Neural cell (in vitro differentiated cells): Measurements from ENCODE around the gene PRUNE2. TPM values are rescaled to one million over a fixed set of nuclear protein-coding genes. Genes with fewer than 3 reads are reported as not detected.

Experiments
- H2AFZ ChIP-seq: fragments of 200-600, 300-800 bp; sonication (generic), shearing (Covaris generic); 2 replicates; pipeline ENCODE4 v1.6.0; 2014; ENCODE audit warnings: low read depth, mild to moderate bottlenecking, antibody characterized with exemption, low read length, moderate library complexity
- H3F3A ChIP-seq: fragments of 200-600 bp; shearing (Covaris generic); 2 replicates; pipeline ENCODE4 v1.6.1; 2016; ENCODE audit warnings: mild to moderate bottlenecking, moderate library complexity, mixed read lengths, antibody characterized with exemption, low read length; ENCODE audit not compliant: insufficient read depth, poor library complexity, severe bottlenecking
- H3K27ac ChIP-seq: fragments of 200-600, 300-800 bp; sonication (generic), shearing (Covaris generic); 2 replicates; pipeline ENCODE4 v1.5.1; 2014; ENCODE audit warnings: mild to moderate bottlenecking, low read length, moderate library complexity
- H3K27me3 ChIP-seq: fragments of 300-800, 200-600 bp; sonication (generic), shearing (Covaris generic); 2 replicates; pipeline ENCODE4 v1.6.0; 2014; ENCODE audit warnings: mild to moderate bottlenecking, low read depth, low read length, moderate library complexity; ENCODE audit not compliant: insufficient read depth
- H3K36me3 ChIP-seq: fragments of 300-800, 200-600 bp; sonication (generic), shearing (Covaris generic); 2 replicates; pipeline ENCODE4 v1.5.1; 2014; ENCODE audit warnings: mild to moderate bottlenecking, antibody characterized with exemption, low read length, moderate library complexity; ENCODE audit not compliant: insufficient read depth
- H3K4me2 ChIP-seq: fragments of 300-800, 200-600 bp; sonication (generic), shearing (Covaris generic); 2 replicates; pipeline ENCODE4 v1.6.0; 2014; ENCODE audit warnings: mild to moderate bottlenecking, low read length
- H3K4me3 ChIP-seq: fragments of 300-800, 200-600 bp; sonication (generic), shearing (Covaris generic); 2 replicates; pipeline ENCODE4 v1.5.1; 2014; ENCODE audit warnings: mild to moderate bottlenecking, low read length, moderate library complexity
- H3K79me2 ChIP-seq: fragments of 200-600 bp; shearing (Covaris generic); replicated peaks from 2 replicates; pipeline ENCODE4 v1.6.0; 2014; ENCODE audit warnings: mild to moderate bottlenecking, low read length, moderate library complexity; ENCODE audit not compliant: insufficient read depth
- H3K9ac ChIP-seq: fragments of 300-800, 200-600 bp; sonication (generic), shearing (Covaris generic); 2 replicates; pipeline ENCODE4 v1.6.1; 2016; ENCODE audit warnings: mild to moderate bottlenecking, low read length, mixed read lengths
- H3K9me2 ChIP-seq: fragments of 200-600 bp; shearing (Covaris generic); 2 replicates; pipeline ENCODE4 v1.6.1; 2016; ENCODE audit warnings: mild to moderate bottlenecking, low read length, mixed read lengths; ENCODE audit not compliant: insufficient read depth
- H3K9me3 ChIP-seq: fragments of 200-600, 300-800 bp; sonication (generic), shearing (Covaris generic); 2 replicates; pipeline ENCODE4 v1.6.1; 2016; ENCODE audit warnings: mild to moderate bottlenecking, mixed run types, low read length, moderate library complexity, mixed read lengths
- H4K20me1 ChIP-seq: fragments of 200-600 bp; shearing (Covaris generic); 2 replicates; pipeline ENCODE4 v1.6.1; 2016; ENCODE audit warnings: mild to moderate bottlenecking, mixed run types; ENCODE audit not compliant: insufficient read depth
- CTCF ChIP-seq: fragments of 450-650 bp; IDR thresholded peaks from 2 replicates; pipeline ENCODE4 v1.5.1; 2014; ENCODE audit warnings: antibody characterized with exemption, mild to moderate bottlenecking, moderate library complexity; ENCODE audit not compliant: poor library complexity, severe bottlenecking
- EP300 ChIP-seq: fragments of 450-650 bp; conservative IDR thresholded peaks from 2 replicates; pipeline ENCODE4 v1.6.1; 2014; ENCODE audit warnings: antibody characterized with exemption, mild to moderate bottlenecking, moderate library complexity; ENCODE audit not compliant: poor library complexity, severe bottlenecking
- EZH2 ChIP-seq: fragments of 200-600, 300-800 bp; shearing (Covaris generic), sonication (generic); IDR thresholded peaks from 2 replicates; pipeline ENCODE4 v1.6.1; 2014; ENCODE audit warnings: antibody characterized with exemption, low read length, borderline replicate concordance, mild to moderate bottlenecking; ENCODE audit not compliant: insufficient read depth, poor library complexity, severe bottlenecking
- MXI1 ChIP-seq: fragments of 450-650 bp; conservative IDR thresholded peaks from 2 replicates; pipeline ENCODE4 v1.6.1; 2014; ENCODE audit warnings: antibody characterized with exemption, mild to moderate bottlenecking; ENCODE audit not compliant: poor library complexity, severe bottlenecking
- POLR2AphosphoS5 ChIP-seq: IDR thresholded peaks from 2 replicates; pipeline ENCODE4 v1.6.1; 2012
- RAD21 ChIP-seq: fragments of 450-650 bp; conservative IDR thresholded peaks from 2 replicates; pipeline ENCODE4 v1.6.1; 2014; ENCODE audit warnings: antibody characterized with exemption, mild to moderate bottlenecking, moderate library complexity
- REST ChIP-seq: IDR thresholded peaks from 2 replicates; pipeline ENCODE4 v1.6.1; 2012; ENCODE audit warnings: borderline replicate concordance
- SMC3 ChIP-seq: fragments of 450-650 bp; conservative IDR thresholded peaks from 2 replicates; pipeline ENCODE4 v1.6.1; 2014; ENCODE audit warnings: antibody characterized with exemption, mild to moderate bottlenecking, moderate library complexity; ENCODE audit not compliant: poor library complexity
- TAF1 ChIP-seq: IDR thresholded peaks from 2 replicates; pipeline ENCODE4 v1.6.1; 2012; ENCODE audit warnings: low read depth
- polyA plus RNA-seq: library from polyadenylated mRNA; depleted of rRNA; stranded (reverse); fragments of >200 nt; gene quantifications from 2 replicates; pipeline ENCODE4 v1.2.3, GENCODE V29; 2014

Gene PRUNE2
- polyA plus RNA-seq, 1 donor from 2014 or later = 9.7 TPM

DNA sequence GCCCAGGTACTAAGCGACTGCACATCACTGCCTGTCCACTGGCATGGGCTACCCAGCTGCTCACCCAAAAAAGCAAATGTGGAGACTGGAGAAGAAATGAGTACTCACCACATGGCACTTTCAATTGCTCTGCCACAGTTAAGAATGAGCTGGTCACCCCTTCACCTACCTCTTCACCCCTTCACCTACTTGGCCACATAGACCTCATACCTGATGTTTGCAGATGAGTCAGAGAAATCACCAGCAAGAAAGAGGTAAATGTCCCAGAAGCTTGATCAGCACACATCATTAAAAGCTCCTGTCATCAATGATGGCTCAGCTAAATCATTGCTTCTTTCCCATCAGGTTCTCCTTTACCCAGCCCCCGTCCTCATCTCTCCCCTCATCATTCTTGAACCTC is 7.6 kb upstream of the PRUNE2 start:
- Histone ChIP-seq H3K27ac (no peak overlapping the region), H3K4me2 (no peak overlapping the region), H3K36me3 (no peaks in the 10 kb centered on the region), H3K27me3 (no peaks in the 10 kb centered on the region), H4K20me1 (no peaks in the 10 kb centered on the region), H3K9ac (no peak overlapping the region), H2AFZ (no peak overlapping the region), H3K4me3 (no peak overlapping the region), H3K9me3 (no peaks in the 10 kb centered on the region), H3K9me2 (no peaks in the 10 kb centered on the region), H3K79me2 (no peaks in the 10 kb centered on the region), H3F3A (no peaks in the 10 kb centered on the region)
- TF ChIP-seq MXI1 (no peak), POLR2AphosphoS5 (no peak), SMC3 (no peak), EP300 (no peak), TAF1 (no peak), EZH2 (no peak), CTCF (no peak), RAD21 (no peak), REST (no peak)

DNA sequence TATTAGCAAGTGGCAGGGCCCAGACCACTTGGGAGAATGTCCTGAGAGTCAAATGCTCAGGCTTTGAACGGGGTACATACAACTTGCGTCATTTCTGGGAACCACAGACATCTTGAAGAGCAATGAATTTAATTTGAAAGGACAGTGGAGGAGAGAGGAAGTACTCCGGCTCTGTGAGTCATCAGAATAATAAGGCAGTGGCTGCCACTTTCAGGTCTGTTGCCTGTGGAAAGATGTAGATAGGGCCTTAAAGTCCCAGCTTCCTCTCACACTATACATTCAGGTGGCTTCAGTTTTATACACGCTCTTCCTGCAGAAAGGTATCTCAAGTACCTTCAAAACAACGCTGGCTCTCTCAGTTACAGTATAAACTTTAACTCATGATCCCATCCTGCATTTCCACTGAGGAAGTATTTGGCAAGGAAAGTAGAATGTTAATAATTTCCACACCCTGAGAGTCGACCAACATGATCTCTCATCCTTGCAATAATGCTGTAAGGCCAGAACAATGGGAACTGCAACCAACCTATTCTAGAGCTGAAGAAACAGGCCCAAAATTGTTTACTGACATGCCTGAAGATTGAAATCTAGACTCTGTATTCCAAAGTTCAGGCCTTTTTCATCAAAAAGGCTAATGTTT is 6.8 kb upstream of the PRUNE2 start:
- Histone ChIP-seq H3K9ac (no peak overlapping the region), H3K9me3 (no peaks in the 10 kb centered on the region), H2AFZ (no peak overlapping the region), H3K27me3 (peaks cover 2% of the 10 kb centered on the region), H3K36me3 (no peaks in the 10 kb centered on the region), H3K27ac (no peak overlapping the region), H3K4me2 (no peak overlapping the region), H4K20me1 (no peaks in the 10 kb centered on the region), H3K79me2 (no peaks in the 10 kb centered on the region), H3K4me3 (no peak overlapping the region), H3F3A (no peaks in the 10 kb centered on the region), H3K9me2 (no peaks in the 10 kb centered on the region)
- no peak for TF ChIP-seq TAF1
- TF ChIP-seq CTCF = no peak
- no peak for TF ChIP-seq RAD21
- no peak for TF ChIP-seq EZH2
- no peak for TF ChIP-seq SMC3
- TF ChIP-seq EP300 = no peak
- TF ChIP-seq POLR2AphosphoS5 = no peak
- no peak for TF ChIP-seq MXI1
- no peak for TF ChIP-seq REST
